ENCODE data around the gene CCDC74A.
"Not testable (repeated sequence)": the region's sequence is repeated elsewhere in the genome, so short reads cannot be mapped to it uniquely, and the experiment has no call there.

DNA sequence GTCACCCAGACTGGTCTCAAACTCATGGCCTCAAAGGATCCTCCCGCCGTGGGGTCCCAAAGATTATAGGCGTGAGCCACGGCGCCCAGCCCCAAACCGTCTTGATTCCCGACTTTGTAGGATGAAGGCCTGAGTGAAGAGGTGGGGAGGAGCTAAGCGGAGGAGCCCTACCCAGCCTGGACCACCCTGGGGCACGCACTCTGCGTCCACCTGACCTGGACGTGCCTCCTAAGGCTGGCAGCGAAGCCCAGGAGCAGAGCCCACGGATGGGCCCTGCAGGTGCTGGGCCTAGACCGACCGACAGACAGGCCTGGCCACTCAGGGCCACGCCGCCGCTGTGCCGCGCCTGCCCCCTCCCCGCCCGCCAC, 36.2 kb upstream of the CCDC74A start:
- TF ChIP-seq, protein P1, sequence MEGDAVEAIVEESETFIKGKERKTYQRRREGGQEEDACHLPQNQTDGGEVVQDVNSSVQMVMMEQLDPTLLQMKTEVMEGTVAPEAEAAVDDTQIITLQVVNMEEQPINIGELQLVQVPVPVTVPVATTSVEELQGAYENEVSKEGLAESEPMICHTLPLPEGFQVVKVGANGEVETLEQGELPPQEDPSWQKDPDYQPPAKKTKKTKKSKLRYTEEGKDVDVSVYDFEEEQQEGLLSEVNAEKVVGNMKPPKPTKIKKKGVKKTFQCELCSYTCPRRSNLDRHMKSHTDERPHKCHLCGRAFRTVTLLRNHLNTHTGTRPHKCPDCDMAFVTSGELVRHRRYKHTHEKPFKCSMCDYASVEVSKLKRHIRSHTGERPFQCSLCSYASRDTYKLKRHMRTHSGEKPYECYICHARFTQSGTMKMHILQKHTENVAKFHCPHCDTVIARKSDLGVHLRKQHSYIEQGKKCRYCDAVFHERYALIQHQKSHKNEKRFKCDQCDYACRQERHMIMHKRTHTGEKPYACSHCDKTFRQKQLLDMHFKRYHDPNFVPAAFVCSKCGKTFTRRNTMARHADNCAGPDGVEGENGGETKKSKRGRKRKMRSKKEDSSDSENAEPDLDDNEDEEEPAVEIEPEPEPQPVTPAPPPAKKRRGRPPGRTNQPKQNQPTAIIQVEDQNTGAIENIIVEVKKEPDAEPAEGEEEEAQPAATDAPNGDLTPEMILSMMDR (IDR thresholded peaks at IDR 0.05; ENCODE audit: low read length) = not testable (repeated sequence)
- TF ChIP-seq EZH2 (IDR thresholded peaks at IDR 0.05; ENCODE audit: borderline replicate concordance, low read length) = not testable (repeated sequence)
